CD14-positive monocyte (primary cell): ENCODE measurements around the gene PXDN. TPM values are rescaled to one million over a fixed set of nuclear protein-coding genes. Genes with fewer than 3 reads are reported as not detected.

Experiments
- DNase-seq, 3 donors: peaks; one replicate each; pipeline ENCODE4 v3.0.0-alpha.2; 2011 to 2022
- H2AFZ ChIP-seq: 2 replicates; pipeline ENCODE4 v1.6.0; 2012; ENCODE audit warnings: mild to moderate bottlenecking, low read depth, low read length, inconsistent platforms; ENCODE audit not compliant: insufficient read depth, poor library complexity, severe bottlenecking
- H3K27ac ChIP-seq, 2 donors: 1 replicate in 1 of 2; 2 replicates in 1 of 2; pipeline ENCODE4 v1.5.1; 2012 to 2013; ENCODE audit warnings: low read length in 2 of 2, control low read depth in 1 of 2, inconsistent platforms in 1 of 2, low read depth in 1 of 2, mild to moderate bottlenecking in 1 of 2
- H3K27me3 ChIP-seq, 2 donors: one replicate each; pipeline versions ENCODE4 v1.6.0 to v1.6.1; 2011 to 2013; ENCODE audit warnings: low read length in 2 of 2; ENCODE audit not compliant: control insufficient read depth in 2 of 2, insufficient read depth in 2 of 2
- H3K36me3 ChIP-seq, 2 donors: replicated peaks in 1 of 2; 1 replicate in 1 of 2; 2 replicates in 1 of 2; pipeline versions ENCODE4 v1.5.1 to v1.6.1; 2012 to 2013; ENCODE audit warnings: low read length in 2 of 2, control low read depth in 1 of 2, inconsistent platforms in 1 of 2, mild to moderate bottlenecking in 1 of 2; ENCODE audit not compliant: insufficient read depth in 2 of 2, control insufficient read depth in 1 of 2
- H3K4me1 ChIP-seq, 2 donors: 1 replicate in 1 of 2; 2 replicates in 1 of 2; pipeline versions ENCODE4 v1.5.1 to v1.6.1; 2012 to 2013; ENCODE audit warnings: low read length in 2 of 2, control low read depth in 1 of 2, inconsistent platforms in 1 of 2, mild to moderate bottlenecking in 1 of 2, moderate library complexity in 1 of 2; ENCODE audit not compliant: insufficient read depth in 2 of 2, control insufficient read depth in 1 of 2
- H3K4me2 ChIP-seq: replicated peaks from 2 replicates; pipeline ENCODE3; 2012; ENCODE audit warnings: low read length, moderate library complexity, mild to moderate bottlenecking; ENCODE audit not compliant: poor library complexity, severe bottlenecking; ENCODE audit errors: extremely low read depth
- H3K4me3 ChIP-seq, 3 experiments: fragments of 200-600 bp in 1 of 3; sonication (generic) in 1 of 3; replicated peaks in 1 of 3; 1 replicate in 2 of 3; 2 replicates in 1 of 3; pipeline ENCODE4 v1.5.1; 2011 to 2013; ENCODE audit warnings: low read length in 3 of 3, mild to moderate bottlenecking in 3 of 3, control low read depth in 2 of 3, low read depth in 2 of 3, inconsistent platforms in 1 of 3, moderate library complexity in 1 of 3
- H3K79me2 ChIP-seq: 2 replicates; pipeline ENCODE4 v1.6.0; 2012; ENCODE audit warnings: mild to moderate bottlenecking, control low read depth, inconsistent platforms, low read length, moderate library complexity; ENCODE audit not compliant: insufficient read depth
- H3K9ac ChIP-seq: 2 replicates; pipeline ENCODE4 v1.6.0; 2017; ENCODE audit warnings: low read length, mild to moderate bottlenecking; ENCODE audit not compliant: insufficient read depth, poor library complexity, severe bottlenecking
- H3K9me3 ChIP-seq, 2 donors: replicated peaks in 1 of 2; 1 replicate in 1 of 2; 2 replicates in 1 of 2; pipeline versions ENCODE4 v1.5.1 to v1.6.1; 2012 to 2013; ENCODE audit warnings: low read length in 2 of 2, control low read depth in 1 of 2; ENCODE audit not compliant: control insufficient read depth in 1 of 2, insufficient read depth in 1 of 2
- H4K20me1 ChIP-seq: 2 replicates; pipeline ENCODE4 v1.6.0; 2012; ENCODE audit warnings: mild to moderate bottlenecking, low read length, control low read depth, moderate library complexity; ENCODE audit not compliant: insufficient read depth
- H3K27ac Mint-ChIP-seq, 7 donors: one replicate each; pipeline ENCODE4 v1.8.0; 2020; ENCODE audit warnings: mild to moderate bottlenecking in 7 of 7, mixed read lengths in 7 of 7, moderate library complexity in 6 of 7, inconsistent platforms in 2 of 7
- H3K27me3 Mint-ChIP-seq, 3 donors: one replicate each; pipeline ENCODE4 v1.8.0; 2021 to 2022; ENCODE audit warnings: low read depth in 3 of 3, mild to moderate bottlenecking in 3 of 3, mixed read lengths in 3 of 3, moderate library complexity in 3 of 3, inconsistent platforms in 1 of 3
- H3K36me3 Mint-ChIP-seq, 2 donors: one replicate each; pipeline ENCODE4 v1.8.0; 2020; ENCODE audit warnings: mixed read lengths in 2 of 2, inconsistent platforms in 1 of 2, mild to moderate bottlenecking in 1 of 2
- H3K4me1 Mint-ChIP-seq: one replicate; pipeline ENCODE4 v1.8.0; 2020; ENCODE audit warnings: mild to moderate bottlenecking, mixed read lengths
- H3K4me3 Mint-ChIP-seq, 2 donors: one replicate each; pipeline ENCODE4 v1.8.0; 2020; ENCODE audit warnings: mild to moderate bottlenecking in 2 of 2, mixed read lengths in 2 of 2, moderate library complexity in 1 of 2
- H3K9me3 Mint-ChIP-seq, 7 donors: one replicate each; pipeline ENCODE4 v1.8.0; 2020 to 2022; ENCODE audit warnings: mixed read lengths in 7 of 7, mild to moderate bottlenecking in 6 of 7, moderate library complexity in 6 of 7, inconsistent platforms in 2 of 7
- CTCF ChIP-seq: fragments of 200-600 bp; IDR thresholded peaks from one replicate; pipeline ENCODE4 v1.8.0; 2022; ENCODE audit warnings: antibody characterized with exemption, mild to moderate bottlenecking
- WGBS: methylation state at CpG from one replicate; pipeline ENCODE4 v1.1.5; 2013; ENCODE audit warnings: missing lambda C conversion rate; ENCODE audit not compliant: insufficient coverage; 5-methylcytosine and 5-hydroxymethylcytosine counted together
- intact Hi-C, 2 donors: fragments of 100-400 bp; cut with micrococcal nuclease; formaldehyde crosslinking; loops; one replicate each; pipeline versions ENCODE4 v1.15.0 to v1.15.1; 2023
- polyA plus RNA-seq, 3 donors: library from polyadenylated mRNA; depleted of rRNA in 1 of 3; unstranded in 2 of 3; stranded (reverse) in 1 of 3; fragments of 300-500 nt in 2 of 3; fragments of >200 nt in 1 of 3; fragmentation: Illumina TruSeq in 2 of 3; gene quantifications; 1 replicate in 2 of 3; 2 replicates in 1 of 3; pipeline ENCODE4 v1.2.3, GENCODE V29; 2012 to 2021

Gene PXDN
- polyA plus RNA-seq, 3 donors: not detected

DNA sequence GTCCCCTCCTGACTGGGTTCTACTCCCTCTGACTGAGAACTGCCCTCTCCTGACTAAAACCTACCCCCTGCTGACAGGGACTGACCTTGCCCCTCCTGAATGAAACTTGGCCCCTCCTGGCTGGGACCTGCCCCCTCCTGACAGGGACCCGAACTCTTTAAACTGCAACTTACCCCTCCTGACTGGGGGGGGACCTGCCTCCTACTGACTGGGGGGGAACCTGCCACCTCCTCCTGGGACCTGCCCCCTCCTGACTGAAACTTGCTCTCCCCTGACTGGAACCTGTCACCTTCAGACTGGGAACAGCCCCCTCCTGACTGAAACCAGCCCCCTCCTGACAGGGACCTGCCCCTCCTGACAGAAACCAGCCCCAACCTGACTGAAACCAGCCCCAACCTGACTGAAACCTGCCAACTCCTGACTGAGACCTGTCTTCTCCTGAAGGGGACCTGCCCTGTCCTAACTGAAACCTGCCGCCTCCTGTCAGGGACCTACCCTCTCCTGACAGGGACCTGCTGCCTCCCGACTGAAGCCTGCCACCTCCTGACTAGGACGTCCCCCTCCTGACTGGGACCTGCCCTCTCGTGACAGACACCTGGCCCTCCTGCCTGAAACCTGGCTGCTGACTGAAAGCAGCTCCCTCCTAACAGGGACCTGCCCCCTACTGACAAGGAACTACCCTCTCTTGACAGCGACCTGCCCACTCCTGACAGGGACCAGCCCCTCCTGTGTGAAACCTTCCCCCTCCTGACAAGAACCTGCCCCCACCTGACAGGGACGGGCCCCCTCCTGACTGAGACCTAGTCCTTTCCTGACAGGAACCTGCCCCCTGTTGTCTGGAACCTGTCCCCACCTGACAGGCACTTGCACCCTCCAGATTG lies 87.1 kb downstream of the PXDN start:
- Histone ChIP-seq H3K4me3 (no peak overlapping the region), H3K36me3 (no peaks in the 10 kb centered on the region), H3K27ac (no peak overlapping the region), H3K4me1 (no peaks in the 10 kb centered on the region), H3K9ac (no peak overlapping the region), H4K20me1 (no peaks in the 10 kb centered on the region), H2AFZ (no peak overlapping the region), H3K4me2 (no peak overlapping the region), H3K27me3 (no peaks in the 10 kb centered on the region), H3K9me3 (no peaks in the 10 kb centered on the region), H3K79me2 (no peaks in the 10 kb centered on the region)
- DNase-seq: no peak
- Mint-ChIP-seq H3K27me3 (peaks cover 0 to 3% (median 0%) of the 10 kb centered on the region in 3 donors), H3K9me3 (no peaks in the 10 kb centered on the region), H3K4me1 (no peaks in the 10 kb centered on the region), H3K4me3 (no peak overlapping the region), H3K27ac (no peak overlapping the region), H3K36me3 (no peaks in the 10 kb centered on the region)
- WGBS: 74% methylated on average over 6 of the region's 7 CpGs
- no peak for TF ChIP-seq CTCF
- intact Hi-C loops: no loop called here

DNA sequence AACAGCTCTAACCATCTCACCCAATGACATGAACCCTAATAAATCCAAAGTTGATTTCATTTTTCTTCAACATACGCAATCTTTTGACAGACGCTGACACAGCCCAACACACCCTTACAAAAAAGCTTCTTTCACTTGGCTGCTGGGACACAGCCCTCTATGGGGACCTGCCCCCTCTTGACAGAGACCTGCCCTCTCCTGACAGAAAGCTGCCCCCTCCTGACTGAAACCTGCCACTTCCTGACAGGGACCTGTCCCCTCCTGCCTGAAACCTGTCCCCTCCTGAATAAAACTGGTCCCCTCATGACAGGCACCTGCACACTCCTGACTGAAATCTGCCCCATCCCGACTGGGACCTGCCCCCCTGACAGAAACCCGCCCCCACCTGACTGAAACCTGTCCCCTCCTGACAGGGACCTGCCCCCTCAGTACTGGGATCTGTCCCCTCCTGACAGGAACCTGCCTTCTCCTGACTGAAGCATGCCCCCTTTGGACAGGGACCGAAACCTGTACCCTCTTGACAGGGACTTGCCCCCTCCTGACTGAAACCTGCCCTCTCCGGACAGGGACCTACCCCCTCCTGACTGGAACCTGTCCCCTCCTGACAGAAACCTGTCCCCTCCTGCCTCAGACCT lies 87.9 kb downstream of the PXDN start:
- no peak for TF ChIP-seq CTCF
- no peak overlapping the region for H3K4me3 Mint-ChIP-seq
- no peaks in the 10 kb centered on the region for H4K20me1 ChIP-seq
- H3K9ac ChIP-seq: no peak overlapping the region
- no peak for DNase-seq
- H3K27me3 ChIP-seq: no peaks in the 10 kb centered on the region
- H3K4me3 ChIP-seq: no peak overlapping the region
- H3K36me3 Mint-ChIP-seq: no peaks in the 10 kb centered on the region
- no peak overlapping the region for H3K27ac Mint-ChIP-seq
- H3K4me2 ChIP-seq: no peak overlapping the region
- no peak overlapping the region for H2AFZ ChIP-seq
- 94% methylated on average over 5 of the region's 6 CpGs for whole genome bisulfite sequencing
- H3K79me2 ChIP-seq: no peaks in the 10 kb centered on the region
- H3K4me1 ChIP-seq: no peaks in the 10 kb centered on the region
- no peaks in the 10 kb centered on the region for H3K9me3 ChIP-seq
- H3K9me3 Mint-ChIP-seq: peaks cover 0 to 3% (median 0%) of the 10 kb centered on the region in 7 donors
- no peaks in the 10 kb centered on the region for H3K4me1 Mint-ChIP-seq
- peaks cover 0 to 3% (median 0%) of the 10 kb centered on the region in 3 donors for H3K27me3 Mint-ChIP-seq
- no peak overlapping the region for H3K27ac ChIP-seq
- no peaks in the 10 kb centered on the region for H3K36me3 ChIP-seq
- intact Hi-C loops: no loop called here
